Measurements from ENCODE around the gene TBC1D16. TPM values are rescaled to one million over a fixed set of nuclear protein-coding genes. Genes with fewer than 3 reads are reported as not detected.

Gene TBC1D16
- total RNA-seq, 1 donor from 2014 or later: 55.6 TPM

DNA sequence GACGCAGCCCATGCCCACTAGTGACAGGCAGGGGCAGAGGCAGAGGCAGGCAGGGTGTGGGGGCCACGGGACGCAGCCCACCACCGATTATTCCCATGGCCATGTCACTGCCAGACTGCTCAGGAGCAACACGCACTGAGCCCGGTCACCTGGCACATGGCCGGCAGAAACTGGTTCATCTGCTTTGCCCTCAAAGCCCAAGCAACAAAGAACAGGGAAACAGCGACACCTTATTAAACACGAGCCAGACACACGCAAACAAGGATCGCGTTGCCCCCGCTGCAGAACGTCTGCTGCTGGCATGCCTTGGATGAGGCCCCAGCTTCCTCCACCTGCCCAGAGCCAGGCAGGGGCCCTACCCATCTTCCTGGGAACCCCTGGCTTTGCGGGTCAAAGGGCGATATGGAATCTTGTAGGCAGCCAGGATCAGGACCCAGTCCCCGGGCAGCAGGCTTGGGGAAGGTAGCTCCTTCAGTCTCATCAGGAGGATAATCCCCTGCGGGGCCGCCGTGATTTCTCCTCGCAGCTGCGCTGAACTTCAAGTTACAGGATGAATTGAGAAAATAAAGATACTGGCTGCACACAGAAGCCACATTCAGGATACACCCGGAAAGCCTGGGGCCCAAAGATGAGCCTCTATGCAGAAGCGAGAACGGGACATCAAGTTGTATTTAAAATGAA, 4.8 kb downstream of the TBC1D16 start:
- H3K27me3 ChIP-seq: no peaks in the 10 kb centered on the region
- TF ChIP-seq, protein P1, sequence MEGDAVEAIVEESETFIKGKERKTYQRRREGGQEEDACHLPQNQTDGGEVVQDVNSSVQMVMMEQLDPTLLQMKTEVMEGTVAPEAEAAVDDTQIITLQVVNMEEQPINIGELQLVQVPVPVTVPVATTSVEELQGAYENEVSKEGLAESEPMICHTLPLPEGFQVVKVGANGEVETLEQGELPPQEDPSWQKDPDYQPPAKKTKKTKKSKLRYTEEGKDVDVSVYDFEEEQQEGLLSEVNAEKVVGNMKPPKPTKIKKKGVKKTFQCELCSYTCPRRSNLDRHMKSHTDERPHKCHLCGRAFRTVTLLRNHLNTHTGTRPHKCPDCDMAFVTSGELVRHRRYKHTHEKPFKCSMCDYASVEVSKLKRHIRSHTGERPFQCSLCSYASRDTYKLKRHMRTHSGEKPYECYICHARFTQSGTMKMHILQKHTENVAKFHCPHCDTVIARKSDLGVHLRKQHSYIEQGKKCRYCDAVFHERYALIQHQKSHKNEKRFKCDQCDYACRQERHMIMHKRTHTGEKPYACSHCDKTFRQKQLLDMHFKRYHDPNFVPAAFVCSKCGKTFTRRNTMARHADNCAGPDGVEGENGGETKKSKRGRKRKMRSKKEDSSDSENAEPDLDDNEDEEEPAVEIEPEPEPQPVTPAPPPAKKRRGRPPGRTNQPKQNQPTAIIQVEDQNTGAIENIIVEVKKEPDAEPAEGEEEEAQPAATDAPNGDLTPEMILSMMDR (IDR thresholded peaks at IDR 0.05): no peak
- no peaks in the 10 kb centered on the region for H3K9me3 ChIP-seq
- H3K27ac ChIP-seq: peak overlapping the region; percentile 71 to 75
- H3K4me1 ChIP-seq: peaks cover 11 to 37% of the 10 kb centered on the region in 2 donors
- no peaks in the 10 kb centered on the region for H3K36me3 ChIP-seq
- H3K4me3 ChIP-seq: no peak overlapping the region
- intact Hi-C loops (cut with DNase I): no loop called here
- DNase-seq (ENCODE audit: low spot score in 2 of 2): no peak

DNA sequence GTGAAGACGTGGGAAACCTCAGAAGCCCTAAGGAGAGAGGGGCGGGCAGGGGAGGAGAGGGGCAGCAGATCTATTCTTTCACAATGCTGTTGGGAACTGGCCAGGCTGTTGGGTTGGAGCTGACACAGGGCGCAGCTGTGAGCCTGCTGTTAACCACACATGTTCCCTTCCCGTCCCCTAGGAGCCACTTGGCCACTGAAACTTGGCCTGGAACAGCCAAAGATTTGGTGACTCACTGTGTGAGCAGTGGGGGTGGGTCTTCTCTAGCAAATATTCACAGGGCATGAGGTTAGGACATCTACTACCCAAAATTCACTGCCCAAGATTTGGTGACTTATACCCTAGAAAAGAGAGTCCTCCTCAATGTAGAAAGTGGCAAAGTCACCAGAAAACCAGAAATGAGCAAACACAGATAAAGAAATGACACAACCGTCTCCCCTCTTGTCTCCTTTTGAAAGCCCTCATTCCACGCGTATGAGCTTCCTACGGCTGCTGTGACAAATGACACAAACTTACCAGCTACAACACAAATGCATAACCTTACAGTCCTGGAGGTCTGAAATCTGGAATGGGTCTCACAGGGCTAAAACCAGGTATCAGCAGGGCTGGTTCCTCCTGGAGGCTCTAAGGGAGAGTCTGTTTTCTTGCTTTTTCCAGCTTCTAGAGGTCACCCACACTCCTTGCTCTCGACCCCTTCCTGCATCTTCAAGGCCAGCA, 6.3 kb downstream of the TBC1D16 start:
- Histone ChIP-seq H3K4me1 (peaks cover 11 to 39% of the 10 kb centered on the region in 2 donors), H3K27me3 (no peaks in the 10 kb centered on the region), H3K4me3 (peak overlapping the region; percentile 16 to 30), H3K9me3 (no peaks in the 10 kb centered on the region), H3K27ac (peak overlapping the region; percentile 71 to 75), H3K36me3 (no peaks in the 10 kb centered on the region)
- intact Hi-C loops (cut with DNase I): loop anchor here (2.0 kb wide), 1 partner anchor 117 kb away; the partner anchor contains the start of gene EIF4A3
- TF ChIP-seq, protein P1 (IDR thresholded peaks at IDR 0.05): no peak
- DNase-seq (ENCODE audit: low spot score in 2 of 2): peak; percentile 44 to 93

DNA sequence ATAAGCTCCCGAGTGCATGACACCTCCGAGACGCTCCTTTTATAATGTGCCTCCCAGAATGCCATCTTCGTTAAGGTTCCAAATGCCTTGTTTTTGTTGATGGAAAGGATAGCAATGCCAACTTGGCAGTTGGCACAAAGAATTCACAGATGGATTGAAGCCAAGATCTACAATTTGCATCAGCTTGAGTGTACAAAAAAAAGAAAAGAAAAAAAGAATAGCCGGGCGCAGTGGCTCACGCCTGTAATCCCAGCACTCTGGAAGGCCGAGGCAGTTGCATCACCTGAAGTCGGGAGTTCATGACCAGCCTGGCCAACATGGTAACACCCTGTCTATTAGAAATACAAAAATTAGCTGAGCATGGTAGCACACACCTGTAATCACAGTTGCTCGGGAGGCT, 7.6 kb downstream of the TBC1D16 start:
- H3K4me1 ChIP-seq: peaks cover 15 to 42% of the 10 kb centered on the region in 2 donors
- TF ChIP-seq, protein P1 (IDR thresholded peaks at IDR 0.05): no peak
- H3K36me3 ChIP-seq: no peaks in the 10 kb centered on the region
- no peaks in the 10 kb centered on the region for H3K27me3 ChIP-seq
- H3K4me3 ChIP-seq: peak overlapping the region in 1 of 2 donors; percentile 30
- H3K9me3 ChIP-seq: no peaks in the 10 kb centered on the region
- DNase-seq (ENCODE audit: low spot score in 2 of 2): no peak
- peak overlapping the region; percentile 65 to 75 for H3K27ac ChIP-seq
- intact Hi-C loops (cut with DNase I): loop anchor here (2.0 kb wide), 1 partner anchor 119 kb away; the partner anchor contains the start of gene EIF4A3

DNA sequence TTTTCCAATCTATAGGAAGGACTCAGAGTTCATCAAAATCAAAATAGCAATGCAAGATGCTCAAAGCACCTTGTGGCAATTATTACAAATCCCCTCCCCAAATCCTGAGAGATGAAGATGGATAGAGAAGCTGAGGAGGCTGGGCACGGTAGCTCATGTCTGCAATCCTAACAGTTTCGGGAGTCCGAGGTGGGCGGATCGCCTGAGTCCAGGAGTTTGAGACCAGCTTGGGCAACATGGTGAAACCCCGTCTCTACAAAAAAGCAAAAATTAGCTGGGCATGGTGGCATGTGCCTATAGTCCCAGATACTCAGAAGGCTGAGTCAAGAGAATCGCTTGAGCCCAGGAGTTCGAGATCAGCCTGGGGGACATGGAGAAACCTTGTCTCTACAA, 8.6 kb downstream of the TBC1D16 start:
- H3K27me3 ChIP-seq: no peaks in the 10 kb centered on the region
- H3K36me3 ChIP-seq: no peaks in the 10 kb centered on the region
- H3K4me3 ChIP-seq: no peak overlapping the region
- H3K27ac ChIP-seq: no peak overlapping the region
- H3K4me1 ChIP-seq: peaks cover 15 to 42% of the 10 kb centered on the region in 2 donors
- TF ChIP-seq, protein P1 (IDR thresholded peaks at IDR 0.05): no peak
- no peak for DNase-seq (ENCODE audit: low spot score in 2 of 2)
- no peaks in the 10 kb centered on the region for H3K9me3 ChIP-seq
- intact Hi-C loops (cut with DNase I): no loop called here

DNA sequence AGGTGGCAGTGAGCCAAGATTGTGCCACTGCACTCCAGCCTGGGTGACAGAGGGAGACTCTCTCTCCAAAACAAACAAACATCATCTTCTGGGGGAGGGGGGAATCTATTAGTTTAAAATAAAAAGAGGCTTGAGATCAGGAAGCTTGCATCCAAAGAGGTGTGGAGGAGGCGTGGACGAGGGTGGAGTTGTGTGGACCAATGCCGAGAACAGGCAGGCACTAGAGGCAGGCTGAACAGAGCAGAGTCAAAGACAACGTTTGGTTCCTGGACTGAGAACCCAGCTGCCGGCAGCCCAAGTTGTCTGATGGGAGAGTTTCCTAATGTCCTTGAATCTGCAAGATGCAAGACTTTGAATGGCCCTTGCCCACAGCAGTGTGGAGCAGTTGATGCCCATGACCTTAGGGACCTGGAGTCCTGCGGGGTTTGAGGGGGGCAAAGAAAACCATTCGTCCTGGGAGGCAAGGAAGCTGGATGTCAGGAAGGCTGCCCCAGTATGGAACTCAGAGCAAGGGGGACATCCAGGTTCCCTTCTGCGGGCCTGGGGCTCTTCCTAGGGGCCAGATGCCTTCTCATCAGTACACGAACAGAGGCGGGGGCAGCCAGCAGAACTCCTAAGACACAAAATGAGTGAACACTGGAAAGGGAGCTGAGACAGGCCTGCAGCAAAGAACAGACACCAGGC, 9.2 kb downstream of the TBC1D16 start:
- Histone ChIP-seq H3K27ac (no peak overlapping the region), H3K4me3 (no peak overlapping the region), H3K36me3 (no peaks in the 10 kb centered on the region), H3K27me3 (no peaks in the 10 kb centered on the region), H3K9me3 (no peaks in the 10 kb centered on the region), H3K4me1 (peaks cover 15 to 42% of the 10 kb centered on the region in 2 donors)
- no peak for DNase-seq (ENCODE audit: low spot score in 2 of 2)
- TF ChIP-seq, protein P1 (IDR thresholded peaks at IDR 0.05): no peak
- intact Hi-C loops (cut with DNase I): no loop called here
